Measurements from ENCODE around the gene LGALS7. TPM values are rescaled to one million over a fixed set of nuclear protein-coding genes. Genes with fewer than 3 reads are reported as not detected.
"Not testable (repeated sequence)": the region's sequence is repeated elsewhere in the genome, so short reads cannot be mapped to it uniquely, and the experiment has no call there.

LGALS7 gene
- total and polyA plus RNA-seq, 7 experiments from 2014 or later: not detected

GRCh38 chr19:38800577-38801347 is 27.4 kb upstream of the LGALS7 start:
- ChIA-PET POLR2A (no interaction called here), CTCF (interaction anchor here (0.6 kb wide), 2 partner anchors 17 to 87 kb away, joined by 3 read pairs; no protein-coding TSS in a partner anchor)
- intact Hi-C loops (cut with micrococcal nuclease): no loop called here

GRCh38 chr19:38799104-38799503 is 25.8 kb upstream of the LGALS7 start:
- ATAC-seq (no peak), DNase-seq (no peak)
- Histone ChIP-seq H3K4me1 (ENCODE audit: control insufficient read depth in 2 of 2, insufficient read depth in 2 of 2, low read length in 2 of 2) (no peaks in the 10 kb centered on the region), H3K36me3 (ENCODE audit: control insufficient read depth in 2 of 3, insufficient read depth in 3 of 3, low read length in 3 of 3) (peaks cover 0 to 10% (median 0%) of the 10 kb centered on the region in 3 experiments), H3K4me3 (ENCODE audit: low read length) (no peak overlapping the region), H3K27me3 (ENCODE audit: control insufficient read depth in 2 of 2, insufficient read depth in 2 of 2, low read length in 2 of 2) (no peaks in the 10 kb centered on the region), H3K9me3 (ENCODE audit: control insufficient read depth in 2 of 3, low read length in 3 of 3) (no peaks in the 10 kb centered on the region), H3K27ac (ENCODE audit: low read depth, low read length) (no peak overlapping the region)
- Mint-ChIP-seq H3K36me3 (peaks cover 0 to 4% (median 2%) of the 10 kb centered on the region in 5 donors), H3K4me3 (no peak overlapping the region), H3K4me1 (peaks cover 0 to under 1% (median 0%) of the 10 kb centered on the region in 7 donors), H3K9me3 (no peaks in the 10 kb centered on the region), H3K27ac (no peak overlapping the region), H3K27me3 (peaks cover 0 to 6% (median 0%) of the 10 kb centered on the region in 5 donors)
- POLR2A ChIA-PET: no interaction called here
- intact Hi-C loops (cut with micrococcal nuclease): no loop called here
- CTCF ChIA-PET: interaction anchor here (0.6 kb wide), 1 partner anchor 23 kb away, joined by 4 read pairs; no protein-coding TSS in a partner anchor

More at GRCh38 chr19:38800577-38801347, 27.4 kb upstream of the LGALS7 start:
- Mint-ChIP-seq H3K4me1 (peaks cover 5 to 8% (median 6%) of the 10 kb centered on the region in 7 donors), H3K9me3 (no peaks in the 10 kb centered on the region), H3K27ac (no peak overlapping the region), H3K4me3 (no peak overlapping the region), H3K27me3 (peaks cover 0 to 2% (median 0%) of the 10 kb centered on the region in 5 donors), H3K36me3 (peaks cover 0 to 11% (median 4%) of the 10 kb centered on the region in 5 donors)
- Histone ChIP-seq H3K27me3 (ENCODE audit: control insufficient read depth in 2 of 2, insufficient read depth in 2 of 2, low read length in 2 of 2) (no peaks in the 10 kb centered on the region), H3K9me3 (ENCODE audit: control insufficient read depth in 2 of 3, low read length in 3 of 3) (no peaks in the 10 kb centered on the region), H3K27ac (ENCODE audit: low read depth, low read length) (no peak overlapping the region), H3K4me3 (ENCODE audit: low read length) (no peak overlapping the region), H3K4me1 (ENCODE audit: control insufficient read depth in 2 of 2, insufficient read depth in 2 of 2, low read length in 2 of 2) (no peaks in the 10 kb centered on the region), H3K36me3 (ENCODE audit: control insufficient read depth in 2 of 3, insufficient read depth in 3 of 3, low read length in 3 of 3) (peaks cover 0 to 10% (median 0%) of the 10 kb centered on the region in 3 experiments)
- no peak for DNase-seq
- ATAC-seq: no peak

GRCh38 chr19:38797781-38798180 is 24.5 kb upstream of the LGALS7 start:
- POLR2A ChIA-PET; H3K4me3 ChIP-seq (ENCODE audit: low read length); H3K9me3 Mint-ChIP-seq; H3K4me1 Mint-ChIP-seq; H3K27ac ChIP-seq (ENCODE audit: low read depth, low read length); H3K4me1 ChIP-seq (ENCODE audit: control insufficient read depth in 2 of 2, insufficient read depth in 2 of 2, low read length in 2 of 2); CTCF ChIA-PET; H3K36me3 Mint-ChIP-seq; H3K36me3 ChIP-seq (ENCODE audit: control insufficient read depth in 2 of 3, insufficient read depth in 3 of 3, low read length in 3 of 3); intact Hi-C loops (cut with micrococcal nuclease); H3K9me3 ChIP-seq (ENCODE audit: control insufficient read depth in 2 of 3, low read length in 3 of 3); H3K27ac Mint-ChIP-seq; H3K27me3 Mint-ChIP-seq; H3K4me3 Mint-ChIP-seq; H3K27me3 ChIP-seq (ENCODE audit: control insufficient read depth in 2 of 2, insufficient read depth in 2 of 2, low read length in 2 of 2); ATAC-seq; DNase-seq: not testable (repeated sequence)

- no peaks in the 10 kb centered on the region for H3K9me3 ChIP-seq (ENCODE audit: control insufficient read depth in 2 of 3, low read length in 3 of 3)
- Mint-ChIP-seq H3K9me3 (no peaks in the 10 kb centered on the region), H3K27ac (no peak overlapping the region), H3K27me3 (peaks cover 0 to 10% (median 0%) of the 10 kb centered on the region in 5 donors), H3K4me3 (no peak overlapping the region), H3K36me3 (peaks cover 0 to 4% (median 0%) of the 10 kb centered on the region in 5 donors), H3K4me1 (peaks cover 0 to 10% (median 5%) of the 10 kb centered on the region in 7 donors)
- H3K4me3 ChIP-seq (ENCODE audit: low read length): no peak overlapping the region
- peaks cover 0 to 2% (median 0%) of the 10 kb centered on the region in 3 experiments for H3K36me3 ChIP-seq (ENCODE audit: control insufficient read depth in 2 of 3, insufficient read depth in 3 of 3, low read length in 3 of 3)
- no peaks in the 10 kb centered on the region for H3K27me3 ChIP-seq (ENCODE audit: control insufficient read depth in 2 of 2, insufficient read depth in 2 of 2, low read length in 2 of 2)
- no peak overlapping the region for H3K27ac ChIP-seq (ENCODE audit: low read depth, low read length)
- POLR2A ChIA-PET: interaction anchor here (0.6 kb wide), 1 partner anchor 37 kb away, joined by 3 read pairs; no protein-coding TSS in a partner anchor
- intact Hi-C loops (cut with micrococcal nuclease): no loop called here
- DNase-seq (no peak), ATAC-seq (no peak)
- CTCF ChIA-PET: interaction anchor here (1.1 kb wide), 1 partner anchor 73 kb away, joined by 3 read pairs; no protein-coding TSS in a partner anchor
- H3K4me1 ChIP-seq (ENCODE audit: control insufficient read depth in 2 of 2, insufficient read depth in 2 of 2, low read length in 2 of 2): no peaks in the 10 kb centered on the region
Observed at GRCh38 chr19:38796154-38796553, 22.8 kb upstream of the LGALS7 start.

- Histone ChIP-seq H3K36me3 (ENCODE audit: control insufficient read depth in 2 of 3, insufficient read depth in 3 of 3, low read length in 3 of 3) (no peaks in the 10 kb centered on the region), H3K9me3 (ENCODE audit: control insufficient read depth in 2 of 3, low read length in 3 of 3) (no peaks in the 10 kb centered on the region), H3K27ac (ENCODE audit: low read depth, low read length) (no peak overlapping the region), H3K4me3 (ENCODE audit: low read length) (no peak overlapping the region), H3K27me3 (ENCODE audit: control insufficient read depth in 2 of 2, insufficient read depth in 2 of 2, low read length in 2 of 2) (no peaks in the 10 kb centered on the region), H3K4me1 (ENCODE audit: control insufficient read depth in 2 of 2, insufficient read depth in 2 of 2, low read length in 2 of 2) (no peaks in the 10 kb centered on the region)
- peaks cover 0 to 4% (median 0%) of the 10 kb centered on the region in 5 donors for H3K36me3 Mint-ChIP-seq
- H3K9me3 Mint-ChIP-seq: no peaks in the 10 kb centered on the region
- peaks cover 0 to 10% (median 5%) of the 10 kb centered on the region in 7 donors for H3K4me1 Mint-ChIP-seq
- ATAC-seq: no peak
- H3K4me3 Mint-ChIP-seq: no peak overlapping the region
- H3K27me3 Mint-ChIP-seq: peaks cover 0 to 10% (median 0%) of the 10 kb centered on the region in 5 donors
- intact Hi-C loops (cut with micrococcal nuclease): no loop called here
- CTCF ChIA-PET: interaction anchor here (1.1 kb wide), 1 partner anchor 74 kb away, joined by 3 read pairs; no protein-coding TSS in a partner anchor
- DNase-seq: no peak
- no peak overlapping the region for H3K27ac Mint-ChIP-seq
- POLR2A ChIA-PET: interaction anchor here (0.6 kb wide), 1 partner anchor 37 kb away, joined by 3 read pairs; no protein-coding TSS in a partner anchor
Observed at GRCh38 chr19:38795549-38795948, 22.2 kb upstream of the LGALS7 start.

GRCh38 chr19:38793671-38794070 is 20.4 kb upstream of the LGALS7 start:
- Mint-ChIP-seq H3K9me3 (no peaks in the 10 kb centered on the region), H3K4me3 (peak overlapping the region in 7 of 10 donors; percentile 22 to 75 (median 66)), H3K27me3 (peaks cover 0 to 10% (median 0%) of the 10 kb centered on the region in 5 donors), H3K4me1 (peaks cover 0 to 10% (median 5%) of the 10 kb centered on the region in 7 donors), H3K36me3 (no peaks in the 10 kb centered on the region), H3K27ac (no peak overlapping the region)
- Histone ChIP-seq H3K4me1 (ENCODE audit: control insufficient read depth in 2 of 2, insufficient read depth in 2 of 2, low read length in 2 of 2) (no peaks in the 10 kb centered on the region), H3K4me3 (ENCODE audit: low read length) (no peak overlapping the region), H3K27me3 (ENCODE audit: control insufficient read depth in 2 of 2, insufficient read depth in 2 of 2, low read length in 2 of 2) (no peaks in the 10 kb centered on the region), H3K9me3 (ENCODE audit: control insufficient read depth in 2 of 3, low read length in 3 of 3) (no peaks in the 10 kb centered on the region), H3K27ac (ENCODE audit: low read depth, low read length) (no peak overlapping the region), H3K36me3 (ENCODE audit: control insufficient read depth in 2 of 3, insufficient read depth in 3 of 3, low read length in 3 of 3) (no peaks in the 10 kb centered on the region)
- ChIA-PET POLR2A (no interaction called here), CTCF (no interaction called here)
- DNase-seq (no peak), ATAC-seq (no peak)
- intact Hi-C loops (cut with micrococcal nuclease): loop anchor here in 1 of 2 donors (2.0 kb wide), 1 partner anchor 25 kb away; no protein-coding TSS in a partner anchor
